ENCODE results near the gene CEACAM7. TPM values are rescaled to one million over a fixed set of nuclear protein-coding genes. Genes with fewer than 3 reads are reported as not detected.

CEACAM7 gene
- total RNA-seq, 1 experiment from 2014 or later: 0.15 TPM

- Mint-ChIP-seq H3K27me3 (ENCODE audit: low read depth) (peaks cover 22% of the 10 kb centered on the region), H3K27ac (no peak overlapping the region), H3K36me3 (no peaks in the 10 kb centered on the region), H3K4me3 (peak overlapping the region; percentile 69), H3K9me3 (no peaks in the 10 kb centered on the region), H3K4me1 (0 out of 2 replicates have a peak, but pooled peaks cover 2% of the 10 kb centered on the region)
- POLR2A ChIA-PET: no interaction called here
- ATAC-seq (peak; percentile 96), DNase-seq (ENCODE audit: low spot score) (peak; percentile 88)
- CTCF ChIA-PET: interaction anchor here (0.6 to 3.0 kb wide), 76 partner anchors 9 to 328 kb away, joined by 3 to 133 read pairs (median 5); partner anchors contain the start of genes CEACAM21, CEACAM6, CEACAM7 and DMAC2
- TF ChIP-seq, protein P1, sequence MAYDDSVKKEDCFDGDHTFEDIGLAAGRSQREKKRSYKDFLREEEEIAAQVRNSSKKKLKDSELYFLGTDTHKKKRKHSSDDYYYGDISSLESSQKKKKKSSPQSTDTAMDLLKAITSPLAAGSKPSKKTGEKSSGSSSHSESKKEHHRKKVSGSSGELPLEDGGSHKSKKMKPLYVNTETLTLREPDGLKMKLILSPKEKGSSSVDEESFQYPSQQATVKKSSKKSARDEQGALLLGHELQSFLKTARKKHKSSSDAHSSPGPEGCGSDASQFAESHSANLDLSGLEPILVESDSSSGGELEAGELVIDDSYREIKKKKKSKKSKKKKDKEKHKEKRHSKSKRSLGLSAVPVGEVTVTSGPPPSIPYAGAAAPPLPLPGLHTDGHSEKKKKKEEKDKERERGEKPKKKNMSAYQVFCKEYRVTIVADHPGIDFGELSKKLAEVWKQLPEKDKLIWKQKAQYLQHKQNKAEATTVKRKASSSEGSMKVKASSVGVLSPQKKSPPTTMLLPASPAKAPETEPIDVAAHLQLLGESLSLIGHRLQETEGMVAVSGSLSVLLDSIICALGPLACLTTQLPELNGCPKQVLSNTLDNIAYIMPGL (CRISPR knock-in tag; IDR thresholded peaks at IDR 0.05): peak; percentile 81
- TF ChIP-seq, protein P2, sequence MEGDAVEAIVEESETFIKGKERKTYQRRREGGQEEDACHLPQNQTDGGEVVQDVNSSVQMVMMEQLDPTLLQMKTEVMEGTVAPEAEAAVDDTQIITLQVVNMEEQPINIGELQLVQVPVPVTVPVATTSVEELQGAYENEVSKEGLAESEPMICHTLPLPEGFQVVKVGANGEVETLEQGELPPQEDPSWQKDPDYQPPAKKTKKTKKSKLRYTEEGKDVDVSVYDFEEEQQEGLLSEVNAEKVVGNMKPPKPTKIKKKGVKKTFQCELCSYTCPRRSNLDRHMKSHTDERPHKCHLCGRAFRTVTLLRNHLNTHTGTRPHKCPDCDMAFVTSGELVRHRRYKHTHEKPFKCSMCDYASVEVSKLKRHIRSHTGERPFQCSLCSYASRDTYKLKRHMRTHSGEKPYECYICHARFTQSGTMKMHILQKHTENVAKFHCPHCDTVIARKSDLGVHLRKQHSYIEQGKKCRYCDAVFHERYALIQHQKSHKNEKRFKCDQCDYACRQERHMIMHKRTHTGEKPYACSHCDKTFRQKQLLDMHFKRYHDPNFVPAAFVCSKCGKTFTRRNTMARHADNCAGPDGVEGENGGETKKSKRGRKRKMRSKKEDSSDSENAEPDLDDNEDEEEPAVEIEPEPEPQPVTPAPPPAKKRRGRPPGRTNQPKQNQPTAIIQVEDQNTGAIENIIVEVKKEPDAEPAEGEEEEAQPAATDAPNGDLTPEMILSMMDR (IDR thresholded peaks at IDR 0.05): peak; percentile 96
- TF ChIP-seq CREB1 (CRISPR knock-in tag; IDR thresholded peaks at IDR 0.05): no peak
- no peak for TF ChIP-seq CREM (CRISPR knock-in tag; IDR thresholded peaks at IDR 0.05)
- TF ChIP-seq FOXP1 (CRISPR knock-in tag; IDR thresholded peaks at IDR 0.05; ENCODE audit: borderline replicate concordance): peak; percentile 30; the same call in 1 of the 2 replicates
- 0 out of 2 replicates have a peak, but pooled peaks have one; percentile 19 for TF ChIP-seq SP1 (CRISPR knock-in tag; conservative IDR thresholded peaks at IDR 0.05)
- 0 out of 2 replicates have a peak, but pooled peaks have one; percentile 42 for TF ChIP-seq ETV6 (CRISPR knock-in tag; IDR thresholded peaks at IDR 0.05)
Observed at GRCh38 chr19:41706741-41707501, 18.9 kb upstream of the CEACAM7 start.

DNA sequence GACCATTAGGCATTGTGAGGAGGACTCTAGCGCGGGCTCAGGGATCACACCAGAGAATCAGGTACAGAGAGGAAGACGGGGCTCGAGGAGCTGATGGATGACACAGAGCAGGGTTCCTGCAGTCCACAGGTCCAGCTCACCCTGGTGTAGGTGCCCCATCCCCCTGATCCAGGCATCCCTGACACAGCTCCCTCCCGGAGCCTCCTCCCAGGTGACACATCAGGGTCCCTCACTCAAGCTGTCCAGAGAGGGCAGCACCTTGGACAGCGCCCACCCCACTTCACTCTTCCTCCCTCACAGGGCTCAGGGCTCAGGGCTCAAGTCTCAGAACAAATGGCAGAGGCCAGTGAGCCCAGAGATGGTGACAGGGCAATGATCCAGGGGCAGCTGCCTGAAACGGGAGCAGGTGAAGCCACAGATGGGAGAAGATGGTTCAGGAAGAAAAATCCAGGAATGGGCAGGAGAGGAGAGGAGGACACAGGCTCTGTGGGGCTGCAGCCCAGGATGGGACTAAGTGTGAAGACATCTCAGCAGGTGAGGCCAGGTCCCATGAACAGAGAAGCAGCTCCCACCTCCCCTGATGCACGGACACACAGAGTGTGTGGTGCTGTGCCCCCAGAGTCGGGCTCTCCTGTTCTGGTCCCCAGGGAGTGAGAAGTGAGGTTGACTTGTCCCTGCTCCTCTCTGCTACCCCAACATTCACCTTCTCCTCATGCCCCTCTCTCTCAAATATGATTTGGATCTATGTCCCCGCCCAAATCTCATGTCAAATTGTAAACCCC lies 17.5 kb upstream of the CEACAM7 start:
- Mint-ChIP-seq H3K9me3 (no peaks in the 10 kb centered on the region), H3K36me3 (no peaks in the 10 kb centered on the region), H3K27ac (no peak overlapping the region), H3K27me3 (ENCODE audit: low read depth) (peaks cover 19% of the 10 kb centered on the region), H3K4me1 (0 out of 2 replicates have a peak, but pooled peaks cover 2% of the 10 kb centered on the region), H3K4me3 (no peak overlapping the region)
- ATAC-seq (peak; percentile 40), DNase-seq (ENCODE audit: low spot score) (peak; percentile 77)
- ChIA-PET POLR2A (no interaction called here), CTCF (interaction anchor here (0.5 to 3.0 kb wide), 10 partner anchors 10 to 129 kb away, joined by 3 to 133 read pairs (median 5); partner anchors contain the start of gene CEACAM6)
- TF ChIP-seq, protein P3, sequence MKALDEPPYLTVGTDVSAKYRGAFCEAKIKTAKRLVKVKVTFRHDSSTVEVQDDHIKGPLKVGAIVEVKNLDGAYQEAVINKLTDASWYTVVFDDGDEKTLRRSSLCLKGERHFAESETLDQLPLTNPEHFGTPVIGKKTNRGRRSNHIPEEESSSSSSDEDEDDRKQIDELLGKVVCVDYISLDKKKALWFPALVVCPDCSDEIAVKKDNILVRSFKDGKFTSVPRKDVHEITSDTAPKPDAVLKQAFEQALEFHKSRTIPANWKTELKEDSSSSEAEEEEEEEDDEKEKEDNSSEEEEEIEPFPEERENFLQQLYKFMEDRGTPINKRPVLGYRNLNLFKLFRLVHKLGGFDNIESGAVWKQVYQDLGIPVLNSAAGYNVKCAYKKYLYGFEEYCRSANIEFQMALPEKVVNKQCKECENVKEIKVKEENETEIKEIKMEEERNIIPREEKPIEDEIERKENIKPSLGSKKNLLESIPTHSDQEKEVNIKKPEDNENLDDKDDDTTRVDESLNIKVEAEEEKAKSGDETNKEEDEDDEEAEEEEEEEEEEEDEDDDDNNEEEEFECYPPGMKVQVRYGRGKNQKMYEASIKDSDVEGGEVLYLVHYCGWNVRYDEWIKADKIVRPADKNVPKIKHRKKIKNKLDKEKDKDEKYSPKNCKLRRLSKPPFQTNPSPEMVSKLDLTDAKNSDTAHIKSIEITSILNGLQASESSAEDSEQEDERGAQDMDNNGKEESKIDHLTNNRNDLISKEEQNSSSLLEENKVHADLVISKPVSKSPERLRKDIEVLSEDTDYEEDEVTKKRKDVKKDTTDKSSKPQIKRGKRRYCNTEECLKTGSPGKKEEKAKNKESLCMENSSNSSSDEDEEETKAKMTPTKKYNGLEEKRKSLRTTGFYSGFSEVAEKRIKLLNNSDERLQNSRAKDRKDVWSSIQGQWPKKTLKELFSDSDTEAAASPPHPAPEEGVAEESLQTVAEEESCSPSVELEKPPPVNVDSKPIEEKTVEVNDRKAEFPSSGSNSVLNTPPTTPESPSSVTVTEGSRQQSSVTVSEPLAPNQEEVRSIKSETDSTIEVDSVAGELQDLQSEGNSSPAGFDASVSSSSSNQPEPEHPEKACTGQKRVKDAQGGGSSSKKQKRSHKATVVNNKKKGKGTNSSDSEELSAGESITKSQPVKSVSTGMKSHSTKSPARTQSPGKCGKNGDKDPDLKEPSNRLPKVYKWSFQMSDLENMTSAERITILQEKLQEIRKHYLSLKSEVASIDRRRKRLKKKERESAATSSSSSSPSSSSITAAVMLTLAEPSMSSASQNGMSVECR (CRISPR knock-in tag; IDR thresholded peaks at IDR 0.05; ENCODE audit: borderline replicate concordance): peak; percentile 76; the same call in 1 of the 2 replicates
- TF ChIP-seq PREB (CRISPR knock-in tag; IDR thresholded peaks at IDR 0.05; ENCODE audit: borderline replicate concordance) (peak; percentile 83; the same call in 1 of the 2 replicates), ZNF219 (CRISPR knock-in tag; IDR thresholded peaks at IDR 0.05; ENCODE audit: borderline replicate concordance) (peak; percentile 92), FOXP1 (CRISPR knock-in tag; IDR thresholded peaks at IDR 0.05; ENCODE audit: borderline replicate concordance) (peak; percentile 75; the same call in 1 of the 2 replicates), EMX1 (CRISPR knock-in tag; IDR thresholded peaks at IDR 0.05) (no peak), RELA (CRISPR knock-in tag; IDR thresholded peaks at IDR 0.05; ENCODE audit: borderline replicate concordance) (0 out of 2 replicates have a peak, but pooled peaks have one; percentile 48), JUN (CRISPR knock-in tag; IDR thresholded peaks at IDR 0.05) (peak; percentile 89; the same call in 1 of the 2 replicates), ESRRA (CRISPR knock-in tag; IDR thresholded peaks at IDR 0.05; ENCODE audit: borderline replicate concordance) (0 out of 2 replicates have a peak, but pooled peaks have one; percentile 24), ZNF138 (CRISPR knock-in tag; conservative IDR thresholded peaks at IDR 0.05) (no peak), ETV6 (CRISPR knock-in tag; IDR thresholded peaks at IDR 0.05) (no peak), NFATC4 (CRISPR knock-in tag; IDR thresholded peaks at IDR 0.05) (no peak), IRF1 (CRISPR knock-in tag; IDR thresholded peaks at IDR 0.05) (peak; percentile 8; the same call in 1 of the 2 replicates), ZNF121 (CRISPR knock-in tag; IDR thresholded peaks at IDR 0.05) (no peak), TEAD1 (CRISPR knock-in tag; IDR thresholded peaks at IDR 0.05) (no peak), NFE2L1 (CRISPR knock-in tag; IDR thresholded peaks at IDR 0.05) (peak; percentile 54; the same call in 1 of the 2 replicates)
- TF ChIP-seq, protein P4, sequence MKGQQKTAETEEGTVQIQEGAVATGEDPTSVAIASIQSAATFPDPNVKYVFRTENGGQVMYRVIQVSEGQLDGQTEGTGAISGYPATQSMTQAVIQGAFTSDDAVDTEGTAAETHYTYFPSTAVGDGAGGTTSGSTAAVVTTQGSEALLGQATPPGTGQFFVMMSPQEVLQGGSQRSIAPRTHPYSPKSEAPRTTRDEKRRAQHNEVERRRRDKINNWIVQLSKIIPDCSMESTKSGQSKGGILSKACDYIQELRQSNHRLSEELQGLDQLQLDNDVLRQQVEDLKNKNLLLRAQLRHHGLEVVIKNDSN (CRISPR knock-in tag; IDR thresholded peaks at IDR 0.05): peak; percentile 51; the same call in 1 of the 2 replicates
